SK-N-SH treated with all-trans-retinoic acid at 6 μM for 48 hours (cell line): ENCODE data around the gene FIGLA.

Experiments
- ATAC-seq: fragments of 200-7000 bp; cut with Tn5 transposase; 3 replicates; pipeline ENCODE4 v1.9.1; 2020; ENCODE audit warnings: mild to moderate bottlenecking, moderate library complexity
- ARNTL ChIP-seq: fragments of 450-650 bp; formaldehyde crosslinking; IDR thresholded peaks from 2 replicates; pipeline ENCODE4 v1.5.0; 2020; ENCODE audit warnings: low read depth, mild to moderate bottlenecking, moderate library complexity, borderline replicate concordance
- BACH2 ChIP-seq: fragments of 250-450 bp; sonication (Bioruptor Pico); IDR thresholded peaks from 2 replicates; pipeline ENCODE4 v1.9.0; 2021; ENCODE audit warnings: mild to moderate bottlenecking, borderline replicate concordance
- CREB5 ChIP-seq: fragments of 250-450 bp; sonication (Bioruptor Pico); IDR thresholded peaks from 2 replicates; pipeline ENCODE4 v1.5.1; 2020; ENCODE audit warnings: low read depth, mild to moderate bottlenecking, moderate library complexity
- CSDC2 ChIP-seq: fragments of 250-450 bp; sonication (Bioruptor Pico); IDR thresholded peaks from 2 replicates; pipeline ENCODE4 v1.5.0; 2020; ENCODE audit warnings: mild to moderate bottlenecking, moderate library complexity
- CSRNP3 ChIP-seq: fragments of 250-450 bp; sonication (Bioruptor Pico); IDR thresholded peaks from 2 replicates; pipeline ENCODE4 v1.5.1; 2021; ENCODE audit warnings: mild to moderate bottlenecking, moderate library complexity
- ESRRG ChIP-seq: fragments of 250-450 bp; sonication (Bioruptor Pico); IDR thresholded peaks from 2 replicates; pipeline ENCODE4 v1.6.1; 2021; ENCODE audit warnings: mild to moderate bottlenecking
- GLIS3 ChIP-seq: fragments of 250-450 bp; sonication (Bioruptor Pico); IDR thresholded peaks from 2 replicates; pipeline ENCODE4 v1.5.0; 2020; ENCODE audit warnings: mild to moderate bottlenecking, moderate library complexity
- ISL1 ChIP-seq: fragments of 250-450 bp; sonication (Bioruptor Pico); IDR thresholded peaks from 2 replicates; pipeline ENCODE4 v2.1.2; 2022; ENCODE audit warnings: mild to moderate bottlenecking, moderate library complexity
- OSR1 ChIP-seq: fragments of 250-450 bp; sonication (Bioruptor Pico); IDR thresholded peaks from 2 replicates; pipeline ENCODE4 v1.8.0; 2022; ENCODE audit warnings: moderate library complexity, mild to moderate bottlenecking, inconsistent platforms
- PATZ1 ChIP-seq: fragments of 250-450 bp; sonication (Bioruptor Pico); IDR thresholded peaks from 2 replicates; pipeline ENCODE4 v1.8.0; 2020; ENCODE audit warnings: mild to moderate bottlenecking, moderate library complexity, borderline replicate concordance
- POU6F1 ChIP-seq: fragments of 250-450 bp; sonication (Bioruptor Pico); IDR thresholded peaks from 2 replicates; pipeline ENCODE4 v1.8.0; 2021; ENCODE audit warnings: low read depth, mild to moderate bottlenecking, moderate library complexity, borderline replicate concordance
- PPARA ChIP-seq: fragments of 250-450 bp; sonication (Bioruptor Pico); IDR thresholded peaks from 2 replicates; pipeline ENCODE4 v1.5.0; 2020; ENCODE audit warnings: mild to moderate bottlenecking, borderline replicate concordance
- RARB ChIP-seq: fragments of 250-450 bp; sonication (Bioruptor Pico); IDR thresholded peaks from 2 replicates; pipeline ENCODE4 v1.8.0; 2021; ENCODE audit warnings: mild to moderate bottlenecking, moderate library complexity
- SNAI2 ChIP-seq: fragments of 250-450 bp; sonication (Bioruptor Pico); IDR thresholded peaks from 2 replicates; pipeline ENCODE4 v1.5.0; 2020; ENCODE audit warnings: mild to moderate bottlenecking, moderate library complexity
- TCF4 ChIP-seq: fragments of 250-450 bp; sonication (Bioruptor Pico); IDR thresholded peaks from 2 replicates; pipeline ENCODE4 v1.8.0; 2021; ENCODE audit warnings: mild to moderate bottlenecking, moderate library complexity, borderline replicate concordance
- TOX ChIP-seq: fragments of 250-450 bp; sonication (Bioruptor Pico); IDR thresholded peaks from 2 replicates; pipeline ENCODE4 v1.8.0; 2021; ENCODE audit warnings: mild to moderate bottlenecking, moderate library complexity, borderline replicate concordance
- TSHZ2 ChIP-seq: fragments of 250-450 bp; sonication (Bioruptor Pico); IDR thresholded peaks from 2 replicates; pipeline ENCODE4 v1.5.0; 2020; ENCODE audit warnings: mild to moderate bottlenecking, moderate library complexity
- ZC3H10 ChIP-seq: fragments of 250-450 bp; sonication (Bioruptor Pico); IDR thresholded peaks from 2 replicates; pipeline ENCODE4 v1.5.1; 2021; ENCODE audit warnings: mild to moderate bottlenecking, moderate library complexity
- ZFP3 ChIP-seq: fragments of 250-450 bp; sonication (Bioruptor Pico); IDR thresholded peaks from 2 replicates; pipeline ENCODE4 v1.5.0; 2020; ENCODE audit warnings: mild to moderate bottlenecking, moderate library complexity
- ZFP30 ChIP-seq: fragments of 450-650 bp; formaldehyde crosslinking; IDR thresholded peaks from 2 replicates; pipeline ENCODE4 v1.5.0; 2022; ENCODE audit warnings: mild to moderate bottlenecking, moderate library complexity
- ZNF565 ChIP-seq: fragments of 450-650 bp; formaldehyde crosslinking; conservative IDR thresholded peaks from 2 replicates; pipeline ENCODE4 v1.5.0; 2020; ENCODE audit warnings: low read depth, mild to moderate bottlenecking, moderate library complexity
- ZNF70 ChIP-seq: fragments of 450-650 bp; formaldehyde crosslinking; IDR thresholded peaks from 2 replicates; pipeline ENCODE4 v1.5.0; 2020; ENCODE audit warnings: mild to moderate bottlenecking, moderate library complexity
- ZNF8 ChIP-seq: fragments of 450-650 bp; formaldehyde crosslinking; IDR thresholded peaks from 2 replicates; pipeline ENCODE4 v1.5.0; 2020; ENCODE audit warnings: mild to moderate bottlenecking, moderate library complexity

Gene FIGLA

GRCh38 chr2:70784320-70784719, 6.1 kb downstream of the FIGLA start:
- no peak for ATAC-seq

GRCh38 chr2:70779911-70780545, 10.4 kb downstream of the FIGLA start:
- TF ChIP-seq TOX (CRISPR knock-in tag) (no peak), CSRNP3 (CRISPR knock-in tag) (no peak), TCF4 (no peak), ESRRG (no peak), ZFP30 (no peak), ZNF8 (CRISPR knock-in tag) (no peak), PPARA (CRISPR knock-in tag) (no peak), ISL1 (CRISPR knock-in tag) (no peak), PATZ1 (no peak), ZFP3 (CRISPR knock-in tag) (no peak), ZC3H10 (CRISPR knock-in tag) (no peak), POU6F1 (CRISPR knock-in tag) (no peak), SNAI2 (CRISPR knock-in tag) (no peak)
- ATAC-seq, result no peak

More at GRCh38 chr2:70784320-70784719, 6.1 kb downstream of the FIGLA start:
- no peak for TF ChIP-seq SNAI2 (CRISPR knock-in tag)
- TF ChIP-seq CSRNP3 (CRISPR knock-in tag), result no peak
- no peak for TF ChIP-seq RARB (CRISPR knock-in tag)
- TF ChIP-seq TCF4, result no peak
- TF ChIP-seq ARNTL (CRISPR knock-in tag), result no peak
- TF ChIP-seq CSDC2, result no peak
- TF ChIP-seq ISL1 (CRISPR knock-in tag), result no peak
- TF ChIP-seq TSHZ2 (CRISPR knock-in tag), result no peak
- no peak for TF ChIP-seq ESRRG
- TF ChIP-seq OSR1 (CRISPR knock-in tag), result no peak
- no peak for TF ChIP-seq ZC3H10 (CRISPR knock-in tag)

GRCh38 chr2:70779491-70779890, 11.0 kb downstream of the FIGLA start:
- no peak for ATAC-seq
- no peak for TF ChIP-seq ZNF8 (CRISPR knock-in tag)
- no peak for TF ChIP-seq ARNTL (CRISPR knock-in tag)
- no peak for TF ChIP-seq TOX (CRISPR knock-in tag)
- TF ChIP-seq POU6F1 (CRISPR knock-in tag), result no peak
- TF ChIP-seq GLIS3, result no peak
- no peak for TF ChIP-seq ESRRG
- no peak for TF ChIP-seq ZNF565 (CRISPR knock-in tag)
- no peak for TF ChIP-seq ZC3H10 (CRISPR knock-in tag)
- TF ChIP-seq CREB5 (CRISPR knock-in tag), result no peak
- no peak for TF ChIP-seq PPARA (CRISPR knock-in tag)
- no peak for TF ChIP-seq CSDC2
- TF ChIP-seq RARB (CRISPR knock-in tag), result no peak
- no peak for TF ChIP-seq ZNF70 (CRISPR knock-in tag)
- no peak for TF ChIP-seq PATZ1
- TF ChIP-seq BACH2 (CRISPR knock-in tag), result no peak
- no peak for TF ChIP-seq OSR1 (CRISPR knock-in tag)
